Glutamatergic neuron (in vitro differentiated cells): ENCODE results near the gene PIP4P1. TPM values are rescaled to one million over a fixed set of nuclear protein-coding genes. Genes with fewer than 3 reads are reported as not detected.

Experiments
- DNase-seq: peaks from one replicate; pipeline ENCODE4 v3.0.0; 2022
- H3K27ac Mint-ChIP-seq: one replicate; pipeline ENCODE4 v1.8.0; 2020; ENCODE audit warnings: mild to moderate bottlenecking, mixed read lengths, inconsistent platforms; ENCODE audit not compliant: unreplicated experiment
- H3K27me3 Mint-ChIP-seq: one replicate; pipeline ENCODE4 v1.8.0; 2020; ENCODE audit warnings: mild to moderate bottlenecking, moderate library complexity, mixed read lengths, inconsistent platforms; ENCODE audit not compliant: unreplicated experiment
- H3K36me3 Mint-ChIP-seq: one replicate; pipeline ENCODE4 v1.8.0; 2020; ENCODE audit warnings: mild to moderate bottlenecking, mixed read lengths, inconsistent platforms; ENCODE audit not compliant: unreplicated experiment
- H3K4me1 Mint-ChIP-seq: one replicate; pipeline ENCODE4 v1.8.0; 2020; ENCODE audit warnings: mild to moderate bottlenecking, low read depth, mixed read lengths, inconsistent platforms; ENCODE audit not compliant: unreplicated experiment
- H3K4me3 Mint-ChIP-seq: one replicate; pipeline ENCODE4 v1.8.0; 2020; ENCODE audit warnings: mild to moderate bottlenecking, mixed read lengths, inconsistent platforms; ENCODE audit not compliant: unreplicated experiment
- H3K9me3 Mint-ChIP-seq: one replicate; pipeline ENCODE4 v1.8.0; 2020; ENCODE audit warnings: mild to moderate bottlenecking, moderate library complexity, mixed read lengths, inconsistent platforms; ENCODE audit not compliant: unreplicated experiment
- CTCF ChIP-seq: fragments of 200-600 bp; sonication (generic); IDR thresholded peaks from one replicate; pipeline ENCODE4 v1.5.0; 2021; ENCODE audit not compliant: partially characterized antibody, unreplicated experiment
- total RNA-seq: library from RNA; stranded (reverse); fragmentation: NEBNext Ultra II Directional; extraction: Animal tissue kit (Norgen Biotek cat#: 25700); gene quantifications from one replicate; pipeline ENCODE4 v1.2.1, GENCODE V29; 2021; ENCODE audit not compliant: unreplicated experiment

The PIP4P1 gene
- total RNA-seq, 1 donor from 2014 or later, result 49.1 TPM

- Mint-ChIP-seq H3K4me1 (peaks cover 3% of the 10 kb centered on the region), H3K36me3 (no peaks in the 10 kb centered on the region), H3K4me3 (no peak overlapping the region), H3K27me3 (peaks cover 4% of the 10 kb centered on the region), H3K9me3 (peaks cover 2% of the 10 kb centered on the region), H3K27ac (no peak overlapping the region)
- DNase-seq, result no peak
- TF ChIP-seq CTCF, result no peak
Measured at GRCh38 chr14:20493634-20494033, 32.4 kb upstream of the PIP4P1 start.

- no peak overlapping the region for H3K4me3 Mint-ChIP-seq
- peaks cover 4% of the 10 kb centered on the region for H3K27me3 Mint-ChIP-seq
- DNase-seq, result no peak
- TF ChIP-seq CTCF, result no peak
- H3K27ac Mint-ChIP-seq, result no peak overlapping the region
- H3K36me3 Mint-ChIP-seq, result no peaks in the 10 kb centered on the region
- peaks cover 2% of the 10 kb centered on the region for H3K9me3 Mint-ChIP-seq
- peaks cover 3% of the 10 kb centered on the region for H3K4me1 Mint-ChIP-seq
Measured at GRCh38 chr14:20492486-20492885, 31.3 kb upstream of the PIP4P1 start.

- H3K9me3 Mint-ChIP-seq, result peaks cover 2% of the 10 kb centered on the region
- no peak for DNase-seq
- no peaks in the 10 kb centered on the region for H3K36me3 Mint-ChIP-seq
- H3K4me1 Mint-ChIP-seq, result peaks cover 3% of the 10 kb centered on the region
- peaks cover 4% of the 10 kb centered on the region for H3K27me3 Mint-ChIP-seq
- no peak overlapping the region for H3K4me3 Mint-ChIP-seq
- TF ChIP-seq CTCF, result no peak
- H3K27ac Mint-ChIP-seq, result no peak overlapping the region
Measured at GRCh38 chr14:20490563-20490962, 29.3 kb upstream of the PIP4P1 start.

- Mint-ChIP-seq H3K27ac (no peak overlapping the region), H3K36me3 (no peaks in the 10 kb centered on the region), H3K27me3 (no peaks in the 10 kb centered on the region), H3K9me3 (no peaks in the 10 kb centered on the region), H3K4me1 (peaks cover 3% of the 10 kb centered on the region), H3K4me3 (no peak overlapping the region)
- no peak for TF ChIP-seq CTCF
- DNase-seq, result no peak
Measured at GRCh38 chr14:20489093-20489994, 28.1 kb upstream of the PIP4P1 start.

GRCh38 chr14:20487396-20487725 is 26.1 kb upstream of the PIP4P1 start:
- Mint-ChIP-seq H3K27me3 (no peaks in the 10 kb centered on the region), H3K36me3 (no peaks in the 10 kb centered on the region), H3K4me3 (no peak overlapping the region), H3K4me1 (peaks cover 3% of the 10 kb centered on the region), H3K9me3 (no peaks in the 10 kb centered on the region), H3K27ac (no peak overlapping the region)
- TF ChIP-seq CTCF, result no peak
- DNase-seq, result no peak
